GM12878 (cell line): ENCODE results near the gene ACTR5. TPM values are rescaled to one million over a fixed set of nuclear protein-coding genes. Genes with fewer than 3 reads are reported as not detected.

Experiments used
- ATAC-seq: fragments of 200-7000 bp; cut with Tn5 transposase; 3 replicates; pipeline ENCODE4 v1.9.1; 2020; ENCODE audit warnings: mild to moderate bottlenecking, moderate library complexity
- BruUV-seq: library from RNA; stranded (reverse); fragments of 400-500 nt; replicated peaks from 2 replicates; lab custom pipeline; 2021; lab: Mats Ljungman, UMichigan
- CTCF ChIA-PET: fragments of 300-600 bp; sonication (Branson Sonifier 250); formaldehyde crosslinking; extraction: SDS; loops from one replicate; lab custom pipeline; 2021; ENCODE audit warnings: inconsistent platforms; lab: Yijun Ruan, JAX
- POLR2A ChIA-PET: fragments of 350-600 bp; formaldehyde crosslinking; extraction: SDS; loops from one replicate; lab custom pipeline; 2021; ENCODE audit warnings: inconsistent platforms; lab: Charles Lee
- RAD21 ChIA-PET: fragments of 300-600 bp; sonication (Branson Sonifier 250); formaldehyde crosslinking; loops from one replicate; lab custom pipeline; 2023; ENCODE audit warnings: antibody characterized with exemption; ENCODE audit not compliant: unreplicated experiment; lab: Charles Lee
- SMC1A ChIA-PET: fragments of 300-600 bp; sonication (Branson Sonifier 250); formaldehyde crosslinking; loops from one replicate; lab custom pipeline; 2023; ENCODE audit not compliant: unreplicated experiment, uncharacterized antibody; lab: Charles Lee
- DNase-seq: peaks from one replicate; pipeline ENCODE4 v3.0.0-alpha.2; 2011; ENCODE audit warnings: low read depth, low spot score
- FAIRE-seq: peaks from 3 replicates; lab custom pipeline; 2011; peaks lifted over from hg19 to GRCh38; lab: Jason Lieb, UNC
- H2AFZ ChIP-seq: 2 replicates; pipeline ENCODE4 v1.6.0; 2011; ENCODE audit warnings: low read depth, low read length, control low read depth; ENCODE audit not compliant: control insufficient read depth
- H3K27ac ChIP-seq: 2 replicates; pipeline ENCODE4 v1.5.1; 2011; ENCODE audit warnings: control low read depth; ENCODE audit not compliant: control insufficient read depth, insufficient read depth
- H3K27me3 ChIP-seq, 2 experiments: replicated peaks in 1 of 2; 2 replicates each; pipeline versions ENCODE4 v1.6.0 to v1.6.1; 2011; ENCODE audit warnings: low read length in 1 of 2; ENCODE audit not compliant: control insufficient read depth in 2 of 2, insufficient read depth in 2 of 2
- H3K36me3 ChIP-seq, 2 experiments: 2 replicates each; pipeline ENCODE4 v1.5.1; 2011; ENCODE audit warnings: low read length in 1 of 2; ENCODE audit not compliant: control insufficient read depth in 2 of 2, insufficient read depth in 2 of 2
- H3K4me1 ChIP-seq: 2 replicates; pipeline ENCODE4 v1.6.1; 2011; ENCODE audit warnings: mild to moderate bottlenecking, low read length, moderate library complexity, mixed read lengths; ENCODE audit not compliant: control insufficient read depth, insufficient read depth
- H3K4me2 ChIP-seq: 2 replicates; pipeline ENCODE4 v1.6.0; 2011; ENCODE audit warnings: control low read depth; ENCODE audit not compliant: control insufficient read depth, insufficient read depth
- H3K4me3 ChIP-seq: fragments of 200-600 bp; sonication (generic); 2 replicates; pipeline ENCODE4 v1.5.1; 2016
- H3K79me2 ChIP-seq: 2 replicates; pipeline ENCODE4 v1.6.0; 2011; ENCODE audit warnings: low read length; ENCODE audit not compliant: control insufficient read depth, insufficient read depth
- H3K9ac ChIP-seq: 2 replicates; pipeline ENCODE4 v1.8.0; 2011; ENCODE audit warnings: low read length, control low read depth, mixed read lengths; ENCODE audit not compliant: control insufficient read depth, insufficient read depth
- H3K9me3 ChIP-seq: replicated peaks from 3 replicates; pipeline ENCODE4 v1.5.1; 2011; ENCODE audit warnings: mild to moderate bottlenecking, low read length; ENCODE audit not compliant: control insufficient read depth, insufficient read depth
- H4K20me1 ChIP-seq: 2 replicates; pipeline ENCODE4 v1.6.0; 2011; ENCODE audit not compliant: control insufficient read depth, insufficient read depth
- BHLHE40 ChIP-seq, 2 experiments: fragments of 450-650 bp in 1 of 2; IDR thresholded peaks; 2 replicates each; pipeline ENCODE4 v1.6.1; 2011 to 2017; ENCODE audit warnings: low read depth in 2 of 2, borderline replicate concordance in 1 of 2, improper control_type of control experiment in 1 of 2, low read length in 1 of 2, mild to moderate bottlenecking in 1 of 2
- CREB1 ChIP-seq: IDR thresholded peaks from 2 replicates; pipeline ENCODE4 v1.6.1; 2012; ENCODE audit warnings: low read depth, mild to moderate bottlenecking, inconsistent platforms
- DPF2 ChIP-seq: fragments of 450-650 bp; IDR thresholded peaks from 2 replicates; pipeline ENCODE4 v1.6.1; 2017; ENCODE audit warnings: mild to moderate bottlenecking
- GABPA ChIP-seq: IDR thresholded peaks from 2 replicates; pipeline ENCODE4 v1.6.1; 2014; ENCODE audit warnings: antibody characterized with exemption, low read depth, mild to moderate bottlenecking, inconsistent platforms
- HDGF ChIP-seq: fragments of 450-650 bp; IDR thresholded peaks from 2 replicates; pipeline ENCODE4 v1.6.1; 2016; ENCODE audit warnings: antibody characterized with exemption
- RCOR1 ChIP-seq: conservative IDR thresholded peaks from 2 replicates; pipeline ENCODE4 v1.6.1; 2012; ENCODE audit warnings: low read depth, low read length, improper control_type of control experiment
- SRF ChIP-seq, 2 experiments: IDR thresholded peaks; 2 replicates each; pipeline ENCODE4 v1.6.1; 2011; ENCODE audit warnings: low read depth in 2 of 2, low read length in 2 of 2, mild to moderate bottlenecking in 1 of 2, moderate library complexity in 1 of 2
- STAT3 ChIP-seq: IDR thresholded peaks from 2 replicates; pipeline ENCODE4 v1.6.1; 2011; ENCODE audit warnings: low read depth, low read length, improper control_type of control experiment
- WGBS: methylation state at CpG from one replicate; pipeline ENCODE4 v1.1.6; 2016; ENCODE audit warnings: low lambda C conversion rate; ENCODE audit not compliant: insufficient replicate concordance, insufficient coverage; ENCODE audit errors: missing lambda C conversion rate; 5-methylcytosine and 5-hydroxymethylcytosine counted together
- in situ Hi-C: fragments of 300-500 bp; cut with MboI; formaldehyde crosslinking; loops from 9 replicates; pipeline ENCODE4 v1.14.3; 2018; ENCODE audit warnings: mixed read lengths
- intact Hi-C: fragments of 100-400 bp; cut with micrococcal nuclease; formaldehyde crosslinking; loops from one replicate; pipeline ENCODE4 v1.14.2; 2022; ENCODE audit not compliant: unreplicated experiment
- polyA plus RNA-seq, 11 experiments: library from polyadenylated mRNA; depleted of rRNA in 4 of 11; unstranded in 6 of 11; stranded (reverse) in 5 of 11; fragments of >200 nt; fragmentation: Nextera tagmentation in 4 of 11; fragmentation: Illumina TruSeq in 1 of 11; extraction: Ambion mirVana in 4 of 11; extraction: Trizol in 1 of 11; gene quantifications; 1 replicate in 1 of 11; 2 replicates in 10 of 11; pipeline versions ENCODE4 v1.2.1 to v1.2.3, GENCODE V29; 2011 to 2016; ENCODE audit warnings: inconsistent platforms in 2 of 11, missing spikeins in 2 of 11, low read depth in 1 of 11
- total RNA-seq, 4 experiments: library from RNA; depleted of rRNA in 3 of 4; stranded (reverse); fragments of >200 nt in 3 of 4; fragmentation: Illumina TruSeq in 1 of 4; extraction: Trizol in 1 of 4; gene quantifications; 2 replicates each; pipeline versions ENCODE4 v1.2.1 to v1.2.3, GENCODE V29; 2013 to 2021
- TF ChIP-seq, protein P1 (sequence below): fragments of 450-650 bp; IDR thresholded peaks from 2 replicates; pipeline ENCODE4 v1.6.1; 2016; ENCODE audit warnings: mild to moderate bottlenecking, moderate library complexity, borderline replicate concordance
- TF ChIP-seq, protein P2 (sequence below): fragments of 450-650 bp; IDR thresholded peaks from 2 replicates; pipeline ENCODE4 v1.6.1; 2017; ENCODE audit warnings: low read depth, mild to moderate bottlenecking, moderate library complexity
- TF ChIP-seq, protein P3 (sequence below): fragments of 150-350 bp; IDR thresholded peaks from 2 replicates; pipeline ENCODE4 v1.6.1; 2014; ENCODE audit warnings: mild to moderate bottlenecking, low read depth, low read length
- TF ChIP-seq, protein P4 (sequence below): IDR thresholded peaks from 2 replicates; pipeline ENCODE4 v1.6.1; 2011; ENCODE audit warnings: low read depth, low read length, improper control_type of control experiment, borderline replicate concordance
- TF ChIP-seq, protein P5 (sequence below): IDR thresholded peaks from 2 replicates; pipeline ENCODE4 v1.6.1; 2012; ENCODE audit warnings: low read depth, low read length, improper control_type of control experiment

The ACTR5 gene
- total and polyA plus RNA-seq, 10 of the 15 experiments (the other 5 are each of a cell fraction or from before 2014, with no cell fraction given), result 0.52 to 14.7 (median 8.8) TPM

DNA sequence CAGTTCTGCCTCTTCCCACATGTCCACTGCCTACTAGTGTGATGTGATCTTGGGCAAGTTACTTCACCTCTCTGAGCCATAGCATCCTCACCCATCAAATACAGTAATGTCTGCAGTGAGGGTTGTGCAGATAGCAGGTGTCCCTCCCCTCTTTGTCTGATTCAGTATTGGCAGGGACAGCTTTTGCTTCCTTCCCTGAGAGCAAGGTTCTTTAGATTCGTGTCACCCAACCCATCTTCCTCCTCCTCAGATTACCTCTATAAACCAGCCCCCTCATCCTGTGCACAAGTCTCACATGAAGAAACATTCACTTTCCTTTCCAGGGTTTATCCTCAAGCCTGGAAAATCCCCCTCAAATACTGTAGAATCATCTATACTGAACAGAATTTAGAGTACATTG lies 15.4 kb downstream of the ACTR5 start (continued):
- TF ChIP-seq, protein P1, sequence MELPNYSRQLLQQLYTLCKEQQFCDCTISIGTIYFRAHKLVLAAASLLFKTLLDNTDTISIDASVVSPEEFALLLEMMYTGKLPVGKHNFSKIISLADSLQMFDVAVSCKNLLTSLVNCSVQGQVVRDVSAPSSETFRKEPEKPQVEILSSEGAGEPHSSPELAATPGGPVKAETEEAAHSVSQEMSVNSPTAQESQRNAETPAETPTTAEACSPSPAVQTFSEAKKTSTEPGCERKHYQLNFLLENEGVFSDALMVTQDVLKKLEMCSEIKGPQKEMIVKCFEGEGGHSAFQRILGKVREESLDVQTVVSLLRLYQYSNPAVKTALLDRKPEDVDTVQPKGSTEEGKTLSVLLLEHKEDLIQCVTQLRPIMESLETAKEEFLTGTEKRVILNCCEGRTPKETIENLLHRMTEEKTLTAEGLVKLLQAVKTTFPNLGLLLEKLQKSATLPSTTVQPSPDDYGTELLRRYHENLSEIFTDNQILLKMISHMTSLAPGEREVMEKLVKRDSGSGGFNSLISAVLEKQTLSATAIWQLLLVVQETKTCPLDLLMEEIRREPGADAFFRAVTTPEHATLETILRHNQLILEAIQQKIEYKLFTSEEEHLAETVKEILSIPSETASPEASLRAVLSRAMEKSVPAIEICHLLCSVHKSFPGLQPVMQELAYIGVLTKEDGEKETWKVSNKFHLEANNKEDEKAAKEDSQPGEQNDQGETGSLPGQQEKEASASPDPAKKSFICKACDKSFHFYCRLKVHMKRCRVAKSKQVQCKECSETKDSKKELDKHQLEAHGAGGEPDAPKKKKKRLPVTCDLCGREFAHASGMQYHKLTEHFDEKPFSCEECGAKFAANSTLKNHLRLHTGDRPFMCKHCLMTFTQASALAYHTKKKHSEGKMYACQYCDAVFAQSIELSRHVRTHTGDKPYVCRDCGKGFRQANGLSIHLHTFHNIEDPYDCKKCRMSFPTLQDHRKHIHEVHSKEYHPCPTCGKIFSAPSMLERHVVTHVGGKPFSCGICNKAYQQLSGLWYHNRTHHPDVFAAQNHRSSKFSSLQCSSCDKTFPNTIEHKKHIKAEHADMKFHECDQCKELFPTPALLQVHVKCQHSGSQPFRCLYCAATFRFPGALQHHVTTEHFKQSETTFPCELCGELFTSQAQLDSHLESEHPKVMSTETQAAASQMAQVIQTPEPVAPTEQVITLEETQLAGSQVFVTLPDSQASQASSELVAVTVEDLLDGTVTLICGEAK, result no peak
- TF ChIP-seq, protein P2, sequence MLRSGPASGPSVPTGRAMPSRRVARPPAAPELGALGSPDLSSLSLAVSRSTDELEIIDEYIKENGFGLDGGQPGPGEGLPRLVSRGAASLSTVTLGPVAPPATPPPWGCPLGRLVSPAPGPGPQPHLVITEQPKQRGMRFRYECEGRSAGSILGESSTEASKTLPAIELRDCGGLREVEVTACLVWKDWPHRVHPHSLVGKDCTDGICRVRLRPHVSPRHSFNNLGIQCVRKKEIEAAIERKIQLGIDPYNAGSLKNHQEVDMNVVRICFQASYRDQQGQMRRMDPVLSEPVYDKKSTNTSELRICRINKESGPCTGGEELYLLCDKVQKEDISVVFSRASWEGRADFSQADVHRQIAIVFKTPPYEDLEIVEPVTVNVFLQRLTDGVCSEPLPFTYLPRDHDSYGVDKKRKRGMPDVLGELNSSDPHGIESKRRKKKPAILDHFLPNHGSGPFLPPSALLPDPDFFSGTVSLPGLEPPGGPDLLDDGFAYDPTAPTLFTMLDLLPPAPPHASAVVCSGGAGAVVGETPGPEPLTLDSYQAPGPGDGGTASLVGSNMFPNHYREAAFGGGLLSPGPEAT, result no peak
- no peak for TF ChIP-seq BHLHE40 (IDR thresholded peaks at IDR 0.05; ENCODE audit: borderline replicate concordance in 1 of 2, low read depth in 2 of 2, low read length in 1 of 2)

DNA sequence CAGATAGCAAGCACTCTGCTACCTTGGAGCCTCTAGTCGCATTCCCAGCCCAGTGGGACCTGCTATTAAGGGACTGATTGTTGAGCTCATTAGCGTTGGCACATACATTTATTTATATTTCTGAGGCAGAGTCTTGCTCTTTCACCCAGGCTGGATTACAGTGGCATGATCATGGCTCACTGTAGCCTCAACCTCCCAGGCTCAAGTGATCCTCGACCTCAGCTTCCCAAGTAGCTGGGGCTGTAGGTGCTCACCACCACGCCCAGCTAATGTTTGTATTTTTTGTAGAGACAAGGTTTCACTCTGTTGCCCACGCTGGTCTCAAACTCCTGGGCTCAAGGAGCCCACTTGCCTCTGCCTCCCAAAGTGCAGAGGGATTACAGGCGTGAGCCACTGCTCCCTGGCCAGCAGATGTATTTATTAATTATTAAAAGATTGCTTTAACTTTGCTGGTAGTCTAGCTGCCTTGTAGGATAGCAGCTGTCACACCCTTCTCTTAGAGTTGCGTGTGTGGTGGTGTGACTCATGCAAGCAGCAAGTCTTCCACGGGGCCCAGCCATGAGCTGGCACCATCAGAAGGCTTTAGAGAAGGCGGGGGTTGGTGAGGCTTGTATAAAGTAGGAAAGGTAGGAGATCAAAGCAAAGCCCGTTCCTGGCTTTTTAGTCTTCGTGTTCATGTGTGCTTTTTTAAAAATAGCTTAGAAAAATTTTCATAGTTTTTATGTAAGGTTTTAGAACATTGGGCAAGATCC lies 16.5 kb downstream of the ACTR5 start:
- ChIA-PET RAD21 (interaction anchor here (1.0 kb wide), 1 partner anchor 128 kb away, joined by 3 read pairs; no protein-coding TSS in a partner anchor), SMC1A (interaction anchor here (1.0 to 1.6 kb wide), 2 partner anchors 114 to 164 kb away, joined by 4 to 5 read pairs; no protein-coding TSS in a partner anchor), POLR2A (interaction anchor here (0.9 kb wide), 1 partner anchor 12 kb away, joined by 5 read pairs; no protein-coding TSS in a partner anchor), CTCF (interaction anchor here (11.3 kb wide), 1 partner anchor 14 kb away, joined by 74 read pairs; no protein-coding TSS in a partner anchor)
- Histone ChIP-seq H3K4me1 (no peaks in the 10 kb centered on the region), H3K9ac (no peak overlapping the region), H3K4me2 (no peak overlapping the region), H3K4me3 (no peak overlapping the region), H4K20me1 (no peaks in the 10 kb centered on the region), H3K79me2 (no peaks in the 10 kb centered on the region), H3K9me3 (no peaks in the 10 kb centered on the region), H2AFZ (no peak overlapping the region), H3K36me3 (peaks cover 7 to 12% of the 10 kb centered on the region in 2 experiments), H3K27me3 (no peaks in the 10 kb centered on the region), H3K27ac (no peak overlapping the region)
- no peak for ATAC-seq
- no TSS peak for BruUV-seq
- intact Hi-C loops, result no loop called here
- no peak for DNase-seq
- no peak for FAIRE-seq
- 78% methylated on average over 11 of the region's 11 CpGs for WGBS
- in situ Hi-C loops, result no loop called here
- no peak for TF ChIP-seq GABPA
- TF ChIP-seq, protein P3, sequence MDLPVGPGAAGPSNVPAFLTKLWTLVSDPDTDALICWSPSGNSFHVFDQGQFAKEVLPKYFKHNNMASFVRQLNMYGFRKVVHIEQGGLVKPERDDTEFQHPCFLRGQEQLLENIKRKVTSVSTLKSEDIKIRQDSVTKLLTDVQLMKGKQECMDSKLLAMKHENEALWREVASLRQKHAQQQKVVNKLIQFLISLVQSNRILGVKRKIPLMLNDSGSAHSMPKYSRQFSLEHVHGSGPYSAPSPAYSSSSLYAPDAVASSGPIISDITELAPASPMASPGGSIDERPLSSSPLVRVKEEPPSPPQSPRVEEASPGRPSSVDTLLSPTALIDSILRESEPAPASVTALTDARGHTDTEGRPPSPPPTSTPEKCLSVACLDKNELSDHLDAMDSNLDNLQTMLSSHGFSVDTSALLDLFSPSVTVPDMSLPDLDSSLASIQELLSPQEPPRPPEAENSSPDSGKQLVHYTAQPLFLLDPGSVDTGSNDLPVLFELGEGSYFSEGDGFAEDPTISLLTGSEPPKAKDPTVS, result no peak
- no peak for TF ChIP-seq DPF2
- TF ChIP-seq RCOR1, result no peak
- TF ChIP-seq, protein P4, sequence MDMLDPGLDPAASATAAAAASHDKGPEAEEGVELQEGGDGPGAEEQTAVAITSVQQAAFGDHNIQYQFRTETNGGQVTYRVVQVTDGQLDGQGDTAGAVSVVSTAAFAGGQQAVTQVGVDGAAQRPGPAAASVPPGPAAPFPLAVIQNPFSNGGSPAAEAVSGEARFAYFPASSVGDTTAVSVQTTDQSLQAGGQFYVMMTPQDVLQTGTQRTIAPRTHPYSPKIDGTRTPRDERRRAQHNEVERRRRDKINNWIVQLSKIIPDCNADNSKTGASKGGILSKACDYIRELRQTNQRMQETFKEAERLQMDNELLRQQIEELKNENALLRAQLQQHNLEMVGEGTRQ, result no peak
- TF ChIP-seq HDGF, result no peak
- TF ChIP-seq, protein P5, sequence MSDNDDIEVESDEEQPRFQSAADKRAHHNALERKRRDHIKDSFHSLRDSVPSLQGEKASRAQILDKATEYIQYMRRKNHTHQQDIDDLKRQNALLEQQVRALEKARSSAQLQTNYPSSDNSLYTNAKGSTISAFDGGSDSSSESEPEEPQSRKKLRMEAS, result no peak
- no peak for TF ChIP-seq CREB1
- TF ChIP-seq SRF (IDR thresholded peaks at IDR 0.05; ENCODE audit: low read depth in 2 of 2, low read length in 2 of 2), result no peak
- TF ChIP-seq STAT3, result no peak
